ENCODE measurements around the gene NUP205.

The NUP205 gene

GRCh38 chr7:135678612-135679575 lies 121.2 kb downstream of the NUP205 start:
- no peak for TF ChIP-seq CTCF (IDR thresholded peaks at IDR 0.05; ENCODE audit: low read depth, low read length)
- DNase-seq (ENCODE audit: extremely low read depth, low read depth) = no peak

DNA sequence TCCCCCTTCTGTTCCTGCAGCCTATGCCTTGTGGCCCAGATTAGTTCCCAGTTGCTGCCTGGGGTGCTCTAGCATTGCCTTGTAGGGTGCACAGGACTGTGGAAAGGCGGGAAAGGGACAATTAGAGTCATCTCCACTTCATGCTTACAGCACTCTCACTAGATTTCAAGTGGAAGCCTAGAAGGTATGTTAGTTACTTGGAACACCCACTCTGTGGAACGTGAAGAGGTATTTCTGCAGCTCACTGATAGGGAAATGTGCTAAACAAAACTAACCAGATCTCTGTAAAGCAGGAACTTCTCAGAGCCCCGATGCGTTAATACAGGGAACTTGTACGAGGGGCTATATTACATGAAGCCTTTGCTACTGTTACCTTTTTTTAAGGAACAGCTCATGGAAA lies 124.0 kb downstream of the NUP205 start:
- no peak for DNase-seq (ENCODE audit: extremely low read depth, low read depth)

GRCh38 chr7:135682191-135682590 lies 124.5 kb downstream of the NUP205 start:
- no peak for TF ChIP-seq CTCF (IDR thresholded peaks at IDR 0.05; ENCODE audit: low read depth, low read length)
- DNase-seq (ENCODE audit: extremely low read depth, low read depth) = no peak

More for the DNA sequence above, 124.0 kb downstream of the NUP205 start:
- TF ChIP-seq CTCF (IDR thresholded peaks at IDR 0.05; ENCODE audit: low read depth, low read length) = no peak

- no peak for TF ChIP-seq CTCF (IDR thresholded peaks at IDR 0.05; ENCODE audit: low read depth, low read length)
- DNase-seq (ENCODE audit: extremely low read depth, low read depth) = no peak
Observed at GRCh38 chr7:135683609-135684008, 125.9 kb downstream of the NUP205 start.

GRCh38 chr7:135684136-135684535 lies 126.4 kb downstream of the NUP205 start:
- no peak for DNase-seq (ENCODE audit: extremely low read depth, low read depth)
- TF ChIP-seq CTCF (IDR thresholded peaks at IDR 0.05; ENCODE audit: low read depth, low read length) = no peak

- no peak for DNase-seq (ENCODE audit: extremely low read depth, low read depth)
- TF ChIP-seq CTCF (IDR thresholded peaks at IDR 0.05; ENCODE audit: low read depth, low read length) = no peak
Observed at GRCh38 chr7:135684699-135685098, 127.0 kb downstream of the NUP205 start.

DNA sequence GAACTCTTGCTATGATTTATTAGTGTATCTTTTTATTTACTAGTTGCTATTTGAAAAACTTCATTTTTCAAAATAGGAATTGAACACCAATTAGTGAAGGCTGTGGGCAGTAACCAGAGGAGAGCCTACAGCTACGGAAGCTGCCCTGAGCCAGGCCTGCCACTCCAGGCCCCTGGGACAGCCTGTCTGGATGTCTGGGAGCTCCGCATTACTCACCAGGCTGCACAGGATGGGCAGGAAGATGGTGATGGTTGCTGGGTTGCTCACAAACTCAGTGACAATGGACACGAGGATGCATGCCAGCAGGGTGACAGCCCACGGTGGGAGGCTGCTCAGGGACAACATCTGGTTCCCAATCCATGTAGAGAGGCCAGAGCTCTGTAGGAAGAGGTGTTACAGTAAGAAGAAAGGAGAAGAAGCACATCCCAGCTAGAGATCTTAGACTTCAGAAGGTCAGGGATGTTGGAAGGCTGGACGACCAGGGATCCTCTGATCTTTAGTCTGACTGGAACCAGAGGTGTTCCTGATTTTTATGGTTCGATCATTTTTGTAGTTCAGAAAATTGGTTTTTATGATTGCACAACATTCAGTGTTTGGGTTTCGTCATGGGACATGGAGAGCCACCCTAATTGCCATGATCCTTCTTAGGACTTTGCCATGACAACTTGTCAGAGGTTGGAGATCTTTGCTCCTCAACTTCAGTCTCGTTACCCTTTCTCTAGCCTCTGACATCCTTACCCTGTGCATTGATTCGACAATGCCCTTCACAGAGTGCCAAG lies 127.8 kb downstream of the NUP205 start:
- TF ChIP-seq CTCF (IDR thresholded peaks at IDR 0.05; ENCODE audit: low read depth, low read length) = no peak
- no peak for DNase-seq (ENCODE audit: extremely low read depth, low read depth)
